AG04450 (cell line): Measurements from ENCODE around the gene QRICH1. TPM values are rescaled to one million over a fixed set of nuclear protein-coding genes. Genes with fewer than 3 reads are reported as not detected.

Experiments used
- CTCF ChIA-PET: fragments of 300-600, 350-600 bp; formaldehyde crosslinking; extraction: SDS; loops from one replicate; lab custom pipeline; 2022; ENCODE audit warnings: antibody characterized with exemption, inconsistent platforms; lab: Charles Lee
- POLR2A ChIA-PET: fragments of 350-600 bp; formaldehyde crosslinking; extraction: SDS; loops from one replicate; lab custom pipeline; 2021; ENCODE audit warnings: antibody characterized with exemption, inconsistent platforms; lab: Yijun Ruan, JAX
- DNase-seq: peaks from one replicate; pipeline ENCODE4 v3.0.0-alpha.2; 2011; ENCODE audit warnings: low read depth, low spot score
- H3K27ac ChIP-seq: one replicate; pipeline ENCODE4 v1.5.1; 2012; ENCODE audit warnings: low read depth, low read length, control low read depth
- H3K27me3 ChIP-seq: one replicate; pipeline ENCODE4 v1.6.0; 2012; ENCODE audit warnings: low read length; ENCODE audit not compliant: control insufficient read depth, insufficient read depth
- H3K4me3 ChIP-seq: 2 replicates; pipeline ENCODE4 v1.5.1; 2011; ENCODE audit warnings: mild to moderate bottlenecking, low read depth, low read length, control low read depth
- H3K9me3 ChIP-seq: 2 replicates; pipeline ENCODE4 v1.5.1; 2012; ENCODE audit warnings: low read length; ENCODE audit not compliant: control insufficient read depth, insufficient read depth
- polyA plus RNA-seq: library from polyadenylated mRNA; depleted of rRNA; stranded (reverse); fragments of >200 nt; gene quantifications from 2 replicates; pipeline ENCODE4 v1.2.3, GENCODE V29; 2011
- TF ChIP-seq, protein P1 (sequence below): IDR thresholded peaks from 2 replicates; pipeline ENCODE4 v1.5.1; 2011; ENCODE audit warnings: low read depth, low read length, control low read depth, inconsistent platforms

Gene QRICH1
- polyA plus RNA-seq, 1 experiment, result 69.7 TPM

DNA sequence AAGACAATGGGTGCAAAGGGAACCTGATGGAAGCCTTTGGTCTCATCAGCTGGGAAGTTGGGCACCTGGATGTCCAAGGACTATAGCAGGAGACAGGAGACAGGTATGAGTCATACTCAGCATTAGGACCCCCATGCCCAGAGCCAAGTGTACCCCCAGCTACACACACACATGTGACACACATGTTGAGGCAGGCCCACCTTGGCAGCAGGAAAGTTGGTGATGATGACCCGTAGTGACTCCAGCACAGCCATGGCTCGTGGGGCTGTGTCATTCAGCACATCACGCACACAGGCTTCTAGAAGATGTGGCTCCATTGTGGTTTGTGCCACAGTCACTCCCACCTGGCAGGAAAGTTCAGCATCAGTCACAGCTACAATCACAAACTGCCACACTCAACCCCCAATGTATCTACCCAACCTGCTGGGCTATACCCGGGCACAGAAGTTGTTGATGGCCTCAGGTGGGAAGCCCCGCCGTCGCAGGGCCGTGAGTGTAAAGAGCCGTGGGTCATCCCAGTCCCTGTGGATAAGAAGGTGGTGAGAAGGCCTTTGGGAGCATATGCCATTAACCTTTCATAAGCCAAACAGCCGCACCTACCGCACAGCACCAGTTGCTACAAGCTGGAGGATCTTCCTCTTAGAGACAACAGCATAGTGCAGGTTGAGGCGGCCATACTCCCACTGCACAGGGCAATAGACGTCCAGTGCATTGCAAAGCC lies 5.2 kb upstream of the QRICH1 start:
- ChIA-PET CTCF (no interaction called here), POLR2A (no interaction called here)
- Histone ChIP-seq H3K27ac (no peak overlapping the region), H3K27me3 (no peaks in the 10 kb centered on the region), H3K4me3 (no peak overlapping the region), H3K9me3 (peaks cover 1% of the 10 kb centered on the region; the same call in 1 of the 2 replicates)
- no peak for DNase-seq
- TF ChIP-seq, protein P1, sequence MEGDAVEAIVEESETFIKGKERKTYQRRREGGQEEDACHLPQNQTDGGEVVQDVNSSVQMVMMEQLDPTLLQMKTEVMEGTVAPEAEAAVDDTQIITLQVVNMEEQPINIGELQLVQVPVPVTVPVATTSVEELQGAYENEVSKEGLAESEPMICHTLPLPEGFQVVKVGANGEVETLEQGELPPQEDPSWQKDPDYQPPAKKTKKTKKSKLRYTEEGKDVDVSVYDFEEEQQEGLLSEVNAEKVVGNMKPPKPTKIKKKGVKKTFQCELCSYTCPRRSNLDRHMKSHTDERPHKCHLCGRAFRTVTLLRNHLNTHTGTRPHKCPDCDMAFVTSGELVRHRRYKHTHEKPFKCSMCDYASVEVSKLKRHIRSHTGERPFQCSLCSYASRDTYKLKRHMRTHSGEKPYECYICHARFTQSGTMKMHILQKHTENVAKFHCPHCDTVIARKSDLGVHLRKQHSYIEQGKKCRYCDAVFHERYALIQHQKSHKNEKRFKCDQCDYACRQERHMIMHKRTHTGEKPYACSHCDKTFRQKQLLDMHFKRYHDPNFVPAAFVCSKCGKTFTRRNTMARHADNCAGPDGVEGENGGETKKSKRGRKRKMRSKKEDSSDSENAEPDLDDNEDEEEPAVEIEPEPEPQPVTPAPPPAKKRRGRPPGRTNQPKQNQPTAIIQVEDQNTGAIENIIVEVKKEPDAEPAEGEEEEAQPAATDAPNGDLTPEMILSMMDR, result no peak

DNA sequence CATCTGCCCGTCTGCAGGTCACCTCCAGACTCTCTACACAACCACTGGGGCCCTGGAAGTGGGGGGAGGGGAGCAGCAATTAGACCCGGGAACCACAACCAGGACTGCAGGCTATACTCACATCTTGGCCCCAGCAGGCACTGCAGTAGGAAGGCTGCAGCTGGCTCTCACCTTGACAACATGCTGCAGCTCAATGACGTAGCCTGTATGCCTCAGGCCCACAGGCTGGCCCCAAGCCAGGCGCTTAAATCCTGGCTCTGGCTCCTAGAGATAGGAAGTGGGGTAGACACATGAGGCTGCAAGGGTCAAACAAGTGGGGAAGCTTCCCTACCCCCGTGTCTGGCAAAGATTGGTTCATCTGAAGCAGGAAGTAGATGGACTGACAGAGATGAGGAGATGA lies 4.6 kb upstream of the QRICH1 start:
- TF ChIP-seq, protein P1, result no peak
- H3K4me3 ChIP-seq, result no peak overlapping the region
- DNase-seq, result no peak
- ChIA-PET POLR2A (no interaction called here), CTCF (no interaction called here)
- no peaks in the 10 kb centered on the region; the same call in 1 of the 2 replicates for H3K9me3 ChIP-seq
- H3K27ac ChIP-seq, result no peak overlapping the region
- H3K27me3 ChIP-seq, result no peaks in the 10 kb centered on the region

DNA sequence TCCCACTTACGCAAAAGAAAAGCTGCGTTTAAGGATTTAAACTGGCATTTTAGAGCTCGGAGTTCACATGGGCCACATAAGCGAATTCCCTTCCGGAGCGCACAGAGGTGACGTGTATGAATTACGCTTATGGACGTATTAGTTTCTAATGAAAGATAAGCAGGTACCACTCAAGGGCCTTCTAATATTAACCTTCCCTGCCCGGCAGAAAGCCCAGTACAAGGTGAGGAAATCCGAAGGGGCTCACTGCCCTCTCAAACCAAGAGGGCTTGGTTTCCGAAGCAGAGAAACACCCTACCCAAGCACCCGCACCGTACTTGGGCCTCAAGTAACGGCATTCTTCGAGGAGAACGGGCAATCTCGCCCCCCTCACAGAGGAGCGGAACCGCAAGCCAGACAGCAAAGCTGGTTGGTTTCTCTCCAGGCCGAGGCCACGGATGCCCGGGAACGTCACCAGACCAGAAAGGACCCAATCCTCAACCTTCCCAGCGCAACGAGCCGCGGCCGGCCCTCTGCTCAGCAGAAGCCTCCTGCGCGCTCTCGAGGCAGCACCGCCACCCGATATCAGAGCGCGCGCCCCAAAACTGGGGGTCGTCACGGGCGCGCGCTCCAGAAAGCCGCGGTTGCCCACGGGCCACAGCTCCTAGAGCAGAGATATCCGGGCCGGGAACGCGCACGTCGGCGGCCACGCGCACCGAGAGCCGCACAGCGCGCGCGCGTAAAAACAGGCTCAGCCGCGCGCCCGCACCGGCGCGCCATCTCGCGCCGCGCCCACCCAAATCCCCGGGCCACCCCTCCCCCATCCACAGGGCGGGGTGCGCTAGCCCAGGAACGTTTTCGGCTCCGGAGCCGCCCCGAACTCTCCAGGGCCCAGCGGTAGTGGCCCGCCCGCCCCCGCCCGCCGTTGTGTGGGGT lies 676 bp downstream of the QRICH1 start:
- peak; percentile 50 for DNase-seq
- Histone ChIP-seq H3K27ac (peak overlapping the region; percentile 98), H3K27me3 (no peaks in the 10 kb centered on the region), H3K9me3 (no peaks in the 10 kb centered on the region; the same call in 1 of the 2 replicates), H3K4me3 (peak overlapping the region; percentile 99)
- TF ChIP-seq, protein P1, result no peak
- ChIA-PET POLR2A (interaction anchor here (0.5 to 3.6 kb wide), 28 partner anchors 10 to 376 kb away, joined by 3 to 45 read pairs (median 4); partner anchors contain the start of genes ARIH2, DALRD3, IMPDH2 and IP6K2), CTCF (interaction anchor here (0.7 to 4.0 kb wide), 15 partner anchors 7 to 353 kb away, joined by 3 to 37 read pairs (median 4); partner anchors contain the start of genes KLHDC8B, NDUFAF3, P4HTM and WDR6)

- Histone ChIP-seq H3K27ac (no peak overlapping the region), H3K9me3 (no peaks in the 10 kb centered on the region; the same call in 1 of the 2 replicates), H3K4me3 (no peak overlapping the region), H3K27me3 (no peaks in the 10 kb centered on the region)
- TF ChIP-seq, protein P1, result no peak
- ChIA-PET POLR2A (interaction anchor here (0.8 kb wide), 1 partner anchor 59 kb away, joined by 11 read pairs; the partner anchor contains the start of gene NDUFAF3), CTCF (interaction anchor here (0.6 kb wide), 1 partner anchor 599 kb away, joined by 6 read pairs; no protein-coding TSS in a partner anchor)
- DNase-seq, result no peak
Measured at GRCh38 chr3:49081429-49081828, 12.4 kb downstream of the QRICH1 start.
